SK-N-SH treated with all-trans-retinoic acid at 6 μM for 48 hours (cell line): Measurements from ENCODE around the gene ZBTB33.

Experiments used
- ATAC-seq: fragments of 200-7000 bp; cut with Tn5 transposase; 3 replicates; pipeline ENCODE4 v1.9.1; 2020; ENCODE audit warnings: mild to moderate bottlenecking, moderate library complexity
- ARNTL ChIP-seq: fragments of 450-650 bp; formaldehyde crosslinking; IDR thresholded peaks from 2 replicates; pipeline ENCODE4 v1.5.0; 2020; ENCODE audit warnings: low read depth, mild to moderate bottlenecking, moderate library complexity, borderline replicate concordance
- BACH2 ChIP-seq: fragments of 250-450 bp; sonication (Bioruptor Pico); IDR thresholded peaks from 2 replicates; pipeline ENCODE4 v1.9.0; 2021; ENCODE audit warnings: mild to moderate bottlenecking, borderline replicate concordance
- ESRRG ChIP-seq: fragments of 250-450 bp; sonication (Bioruptor Pico); IDR thresholded peaks from 2 replicates; pipeline ENCODE4 v1.6.1; 2021; ENCODE audit warnings: mild to moderate bottlenecking
- GLIS3 ChIP-seq: fragments of 250-450 bp; sonication (Bioruptor Pico); IDR thresholded peaks from 2 replicates; pipeline ENCODE4 v1.5.0; 2020; ENCODE audit warnings: mild to moderate bottlenecking, moderate library complexity
- ISL1 ChIP-seq: fragments of 250-450 bp; sonication (Bioruptor Pico); IDR thresholded peaks from 2 replicates; pipeline ENCODE4 v2.1.2; 2022; ENCODE audit warnings: mild to moderate bottlenecking, moderate library complexity
- OSR1 ChIP-seq: fragments of 250-450 bp; sonication (Bioruptor Pico); IDR thresholded peaks from 2 replicates; pipeline ENCODE4 v1.8.0; 2022; ENCODE audit warnings: moderate library complexity, mild to moderate bottlenecking, inconsistent platforms
- PPARA ChIP-seq: fragments of 250-450 bp; sonication (Bioruptor Pico); IDR thresholded peaks from 2 replicates; pipeline ENCODE4 v1.5.0; 2020; ENCODE audit warnings: mild to moderate bottlenecking, borderline replicate concordance
- RARB ChIP-seq: fragments of 250-450 bp; sonication (Bioruptor Pico); IDR thresholded peaks from 2 replicates; pipeline ENCODE4 v1.8.0; 2021; ENCODE audit warnings: mild to moderate bottlenecking, moderate library complexity
- TCF4 ChIP-seq: fragments of 250-450 bp; sonication (Bioruptor Pico); IDR thresholded peaks from 2 replicates; pipeline ENCODE4 v1.8.0; 2021; ENCODE audit warnings: mild to moderate bottlenecking, moderate library complexity, borderline replicate concordance
- TOX ChIP-seq: fragments of 250-450 bp; sonication (Bioruptor Pico); IDR thresholded peaks from 2 replicates; pipeline ENCODE4 v1.8.0; 2021; ENCODE audit warnings: mild to moderate bottlenecking, moderate library complexity, borderline replicate concordance
- ZC3H10 ChIP-seq: fragments of 250-450 bp; sonication (Bioruptor Pico); IDR thresholded peaks from 2 replicates; pipeline ENCODE4 v1.5.1; 2021; ENCODE audit warnings: mild to moderate bottlenecking, moderate library complexity
- ZFP3 ChIP-seq: fragments of 250-450 bp; sonication (Bioruptor Pico); IDR thresholded peaks from 2 replicates; pipeline ENCODE4 v1.5.0; 2020; ENCODE audit warnings: mild to moderate bottlenecking, moderate library complexity
- ZFP30 ChIP-seq: fragments of 450-650 bp; formaldehyde crosslinking; IDR thresholded peaks from 2 replicates; pipeline ENCODE4 v1.5.0; 2022; ENCODE audit warnings: mild to moderate bottlenecking, moderate library complexity
- ZNF565 ChIP-seq: fragments of 450-650 bp; formaldehyde crosslinking; conservative IDR thresholded peaks from 2 replicates; pipeline ENCODE4 v1.5.0; 2020; ENCODE audit warnings: low read depth, mild to moderate bottlenecking, moderate library complexity
- ZNF70 ChIP-seq: fragments of 450-650 bp; formaldehyde crosslinking; IDR thresholded peaks from 2 replicates; pipeline ENCODE4 v1.5.0; 2020; ENCODE audit warnings: mild to moderate bottlenecking, moderate library complexity
- ZNF8 ChIP-seq: fragments of 450-650 bp; formaldehyde crosslinking; IDR thresholded peaks from 2 replicates; pipeline ENCODE4 v1.5.0; 2020; ENCODE audit warnings: mild to moderate bottlenecking, moderate library complexity
- TF ChIP-seq, protein P1 (sequence below): fragments of 250-450 bp; sonication (Bioruptor Pico); IDR thresholded peaks from 2 replicates; pipeline ENCODE4 v1.8.0; 2020; ENCODE audit warnings: mild to moderate bottlenecking, moderate library complexity, borderline replicate concordance
- TF ChIP-seq, protein P2 (sequence below): fragments of 250-450 bp; sonication (Bioruptor Pico); IDR thresholded peaks from 2 replicates; pipeline ENCODE4 v1.5.1; 2021; ENCODE audit warnings: mild to moderate bottlenecking, moderate library complexity
- TF ChIP-seq, protein P3 (sequence below): fragments of 250-450 bp; sonication (Bioruptor Pico); IDR thresholded peaks from 2 replicates; pipeline ENCODE4 v1.5.0; 2020; ENCODE audit warnings: mild to moderate bottlenecking, moderate library complexity
- TF ChIP-seq, protein P4 (sequence below): fragments of 250-450 bp; sonication (Bioruptor Pico); IDR thresholded peaks from 2 replicates; pipeline ENCODE4 v1.5.1; 2020; ENCODE audit warnings: low read depth, mild to moderate bottlenecking, moderate library complexity

Gene ZBTB33

DNA sequence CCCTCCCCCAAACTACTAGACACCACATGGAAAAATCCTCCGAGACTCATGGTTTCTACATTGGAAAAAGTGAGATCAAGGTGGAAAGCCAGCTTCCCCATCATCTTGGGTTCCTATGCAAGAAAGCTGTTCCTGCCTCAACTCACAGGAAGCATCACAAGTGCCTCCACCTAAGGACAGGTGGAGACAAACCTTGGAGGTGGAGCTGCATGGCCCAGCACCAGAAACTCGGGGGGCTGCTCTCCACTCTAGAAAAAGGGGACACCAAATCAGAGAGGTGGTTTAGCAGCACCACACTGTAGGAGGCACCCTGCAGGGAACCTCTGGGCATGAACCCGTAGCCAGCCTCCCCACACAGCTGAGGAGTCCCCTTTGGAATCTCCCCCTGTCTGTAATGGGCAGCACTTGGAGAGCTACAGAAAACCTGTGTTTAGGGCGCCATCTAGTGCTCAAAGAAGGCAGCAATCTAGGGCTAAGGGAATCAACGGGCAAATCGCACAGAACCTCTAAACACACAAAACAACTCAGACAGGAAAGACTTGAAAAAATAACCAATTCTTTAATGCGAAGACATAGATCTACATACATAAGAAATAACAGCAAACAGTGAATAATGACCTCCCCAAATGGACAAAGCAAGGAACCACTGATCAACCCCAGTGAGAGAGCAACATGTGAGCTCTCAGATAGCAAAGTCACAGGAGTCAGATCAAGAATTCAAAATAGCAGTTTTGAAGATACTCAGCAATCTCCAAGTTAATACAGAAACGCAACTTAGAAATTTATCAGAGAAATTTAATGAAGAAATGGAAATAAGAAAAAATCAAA, 37.0 kb upstream of the ZBTB33 start:
- peak; percentile 99 for ATAC-seq
- TF ChIP-seq ESRRG (no peak), PPARA (CRISPR knock-in tag) (no peak), ZC3H10 (no peak)

DNA sequence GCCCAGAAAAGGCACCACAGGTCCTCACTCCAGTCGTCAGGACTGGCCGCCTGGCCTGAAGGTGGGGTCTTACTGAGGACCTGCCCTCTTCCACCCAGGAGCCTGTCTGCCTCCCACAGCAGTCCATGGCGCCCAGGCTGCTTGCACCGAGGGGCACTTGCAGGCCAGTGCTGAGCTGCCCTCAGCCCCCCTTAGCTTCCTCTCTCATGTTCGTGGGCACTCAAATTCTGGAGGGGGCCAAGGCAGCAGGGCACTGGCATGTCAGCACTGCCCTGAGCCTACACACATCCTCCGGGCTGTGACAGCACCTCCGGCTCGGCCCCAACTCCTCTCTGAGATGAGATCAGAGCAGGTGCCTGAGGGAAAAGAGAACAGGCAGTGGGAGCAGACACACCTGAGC, 27.2 kb upstream of the ZBTB33 start:
- no peak for TF ChIP-seq TCF4 (CRISPR knock-in tag)
- no peak for TF ChIP-seq ESRRG
- no peak for ATAC-seq

DNA sequence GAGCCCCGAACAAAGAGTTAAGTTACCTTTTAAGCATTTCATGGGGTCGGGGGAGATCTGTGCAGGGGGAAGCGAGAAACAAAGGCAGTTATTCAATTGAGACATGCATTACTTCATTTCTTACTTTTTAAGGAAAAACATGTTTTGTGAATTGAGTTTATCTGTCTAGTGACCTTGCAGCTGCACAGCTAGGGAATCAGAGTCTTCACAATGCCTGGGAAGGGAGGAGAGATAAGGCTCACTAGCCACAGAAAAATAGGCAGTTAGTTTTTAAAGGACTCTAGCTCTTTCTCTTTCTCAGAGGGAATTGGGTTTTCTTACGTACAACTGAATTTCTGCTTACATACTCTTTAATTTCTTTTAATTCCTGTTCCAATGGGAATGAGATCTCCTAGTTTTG, 26.2 kb upstream of the ZBTB33 start:
- ATAC-seq, result no peak
- TF ChIP-seq ZC3H10, result no peak
- TF ChIP-seq, protein P1, sequence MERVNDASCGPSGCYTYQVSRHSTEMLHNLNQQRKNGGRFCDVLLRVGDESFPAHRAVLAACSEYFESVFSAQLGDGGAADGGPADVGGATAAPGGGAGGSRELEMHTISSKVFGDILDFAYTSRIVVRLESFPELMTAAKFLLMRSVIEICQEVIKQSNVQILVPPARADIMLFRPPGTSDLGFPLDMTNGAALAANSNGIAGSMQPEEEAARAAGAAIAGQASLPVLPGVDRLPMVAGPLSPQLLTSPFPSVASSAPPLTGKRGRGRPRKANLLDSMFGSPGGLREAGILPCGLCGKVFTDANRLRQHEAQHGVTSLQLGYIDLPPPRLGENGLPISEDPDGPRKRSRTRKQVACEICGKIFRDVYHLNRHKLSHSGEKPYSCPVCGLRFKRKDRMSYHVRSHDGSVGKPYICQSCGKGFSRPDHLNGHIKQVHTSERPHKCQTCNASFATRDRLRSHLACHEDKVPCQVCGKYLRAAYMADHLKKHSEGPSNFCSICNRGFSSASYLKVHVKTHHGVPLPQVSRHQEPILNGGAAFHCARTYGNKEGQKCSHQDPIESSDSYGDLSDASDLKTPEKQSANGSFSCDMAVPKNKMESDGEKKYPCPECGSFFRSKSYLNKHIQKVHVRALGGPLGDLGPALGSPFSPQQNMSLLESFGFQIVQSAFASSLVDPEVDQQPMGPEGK (CRISPR knock-in tag), result no peak
- no peak for TF ChIP-seq ESRRG
- TF ChIP-seq, protein P2, sequence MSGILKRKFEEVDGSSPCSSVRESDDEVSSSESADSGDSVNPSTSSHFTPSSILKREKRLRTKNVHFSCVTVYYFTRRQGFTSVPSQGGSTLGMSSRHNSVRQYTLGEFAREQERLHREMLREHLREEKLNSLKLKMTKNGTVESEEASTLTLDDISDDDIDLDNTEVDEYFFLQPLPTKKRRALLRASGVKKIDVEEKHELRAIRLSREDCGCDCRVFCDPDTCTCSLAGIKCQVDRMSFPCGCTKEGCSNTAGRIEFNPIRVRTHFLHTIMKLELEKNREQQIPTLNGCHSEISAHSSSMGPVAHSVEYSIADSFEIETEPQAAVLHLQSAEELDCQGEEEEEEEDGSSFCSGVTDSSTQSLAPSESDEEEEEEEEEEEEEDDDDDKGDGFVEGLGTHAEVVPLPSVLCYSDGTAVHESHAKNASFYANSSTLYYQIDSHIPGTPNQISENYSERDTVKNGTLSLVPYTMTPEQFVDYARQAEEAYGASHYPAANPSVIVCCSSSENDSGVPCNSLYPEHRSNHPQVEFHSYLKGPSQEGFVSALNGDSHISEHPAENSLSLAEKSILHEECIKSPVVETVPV (CRISPR knock-in tag), result no peak
- TF ChIP-seq GLIS3 (CRISPR knock-in tag), result no peak
- TF ChIP-seq, protein P3, sequence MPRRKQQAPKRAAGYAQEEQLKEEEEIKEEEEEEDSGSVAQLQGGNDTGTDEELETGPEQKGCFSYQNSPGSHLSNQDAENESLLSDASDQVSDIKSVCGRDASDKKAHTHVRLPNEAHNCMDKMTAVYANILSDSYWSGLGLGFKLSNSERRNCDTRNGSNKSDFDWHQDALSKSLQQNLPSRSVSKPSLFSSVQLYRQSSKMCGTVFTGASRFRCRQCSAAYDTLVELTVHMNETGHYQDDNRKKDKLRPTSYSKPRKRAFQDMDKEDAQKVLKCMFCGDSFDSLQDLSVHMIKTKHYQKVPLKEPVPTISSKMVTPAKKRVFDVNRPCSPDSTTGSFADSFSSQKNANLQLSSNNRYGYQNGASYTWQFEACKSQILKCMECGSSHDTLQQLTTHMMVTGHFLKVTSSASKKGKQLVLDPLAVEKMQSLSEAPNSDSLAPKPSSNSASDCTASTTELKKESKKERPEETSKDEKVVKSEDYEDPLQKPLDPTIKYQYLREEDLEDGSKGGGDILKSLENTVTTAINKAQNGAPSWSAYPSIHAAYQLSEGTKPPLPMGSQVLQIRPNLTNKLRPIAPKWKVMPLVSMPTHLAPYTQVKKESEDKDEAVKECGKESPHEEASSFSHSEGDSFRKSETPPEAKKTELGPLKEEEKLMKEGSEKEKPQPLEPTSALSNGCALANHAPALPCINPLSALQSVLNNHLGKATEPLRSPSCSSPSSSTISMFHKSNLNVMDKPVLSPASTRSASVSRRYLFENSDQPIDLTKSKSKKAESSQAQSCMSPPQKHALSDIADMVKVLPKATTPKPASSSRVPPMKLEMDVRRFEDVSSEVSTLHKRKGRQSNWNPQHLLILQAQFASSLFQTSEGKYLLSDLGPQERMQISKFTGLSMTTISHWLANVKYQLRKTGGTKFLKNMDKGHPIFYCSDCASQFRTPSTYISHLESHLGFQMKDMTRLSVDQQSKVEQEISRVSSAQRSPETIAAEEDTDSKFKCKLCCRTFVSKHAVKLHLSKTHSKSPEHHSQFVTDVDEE (CRISPR knock-in tag), result no peak
- TF ChIP-seq ZNF565 (CRISPR knock-in tag), result no peak
- no peak for TF ChIP-seq TCF4 (CRISPR knock-in tag)
- no peak for TF ChIP-seq ZFP3 (CRISPR knock-in tag)
- no peak for TF ChIP-seq PPARA (CRISPR knock-in tag)
- no peak for TF ChIP-seq RARB (CRISPR knock-in tag)
- TF ChIP-seq ISL1 (CRISPR knock-in tag), result no peak
- TF ChIP-seq TOX (CRISPR knock-in tag), result no peak
- no peak for TF ChIP-seq ZNF70
- TF ChIP-seq, protein P4, sequence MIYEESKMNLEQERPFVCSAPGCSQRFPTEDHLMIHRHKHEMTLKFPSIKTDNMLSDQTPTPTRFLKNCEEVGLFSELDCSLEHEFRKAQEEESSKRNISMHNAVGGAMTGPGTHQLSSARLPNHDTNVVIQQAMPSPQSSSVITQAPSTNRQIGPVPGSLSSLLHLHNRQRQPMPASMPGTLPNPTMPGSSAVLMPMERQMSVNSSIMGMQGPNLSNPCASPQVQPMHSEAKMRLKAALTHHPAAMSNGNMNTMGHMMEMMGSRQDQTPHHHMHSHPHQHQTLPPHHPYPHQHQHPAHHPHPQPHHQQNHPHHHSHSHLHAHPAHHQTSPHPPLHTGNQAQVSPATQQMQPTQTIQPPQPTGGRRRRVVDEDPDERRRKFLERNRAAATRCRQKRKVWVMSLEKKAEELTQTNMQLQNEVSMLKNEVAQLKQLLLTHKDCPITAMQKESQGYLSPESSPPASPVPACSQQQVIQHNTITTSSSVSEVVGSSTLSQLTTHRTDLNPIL (CRISPR knock-in tag), result no peak
- no peak for TF ChIP-seq ZFP30 (CRISPR knock-in tag)
- no peak for TF ChIP-seq ZNF8 (CRISPR knock-in tag)
- TF ChIP-seq OSR1 (CRISPR knock-in tag), result no peak
- TF ChIP-seq ARNTL (CRISPR knock-in tag), result no peak
- TF ChIP-seq BACH2, result no peak

DNA sequence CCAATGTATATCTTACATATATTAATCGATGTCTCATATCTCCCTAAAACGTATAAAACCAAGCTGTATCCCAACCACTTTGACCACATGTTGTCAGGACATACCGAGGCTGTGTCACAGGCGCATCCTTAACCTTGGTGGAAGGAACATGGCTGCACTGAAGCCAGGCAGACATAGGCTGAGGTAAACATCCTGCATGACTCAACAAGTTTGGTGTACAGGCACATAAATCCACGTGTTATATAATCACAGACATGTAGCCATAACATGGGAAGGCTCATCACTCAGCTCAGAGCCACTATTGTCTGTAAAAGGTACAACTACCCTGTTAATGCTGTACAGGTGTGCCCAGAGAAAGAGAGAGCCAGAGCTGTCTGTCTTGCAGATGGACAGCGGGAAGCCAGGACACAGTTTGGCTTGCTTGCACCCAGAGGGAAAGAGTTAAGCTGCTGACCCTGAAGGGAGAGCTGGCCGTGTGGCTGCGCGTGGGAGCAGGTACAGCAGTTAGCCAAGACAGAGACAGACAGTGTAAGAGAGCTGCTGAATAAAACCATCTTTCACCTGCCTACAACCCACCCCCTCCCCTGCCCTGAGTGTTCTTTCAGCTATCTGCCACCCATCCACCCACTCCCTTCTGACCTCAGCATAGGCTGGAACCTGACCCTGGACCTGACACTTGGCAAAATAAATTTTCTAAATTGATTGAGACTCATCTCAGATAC, 22.3 kb upstream of the ZBTB33 start:
- no peak for ATAC-seq
- TF ChIP-seq, protein P4 (CRISPR knock-in tag), result no peak
